ENCODE data around the gene GID8. TPM values are rescaled to one million over a fixed set of nuclear protein-coding genes. Genes with fewer than 3 reads are reported as not detected.

The GID8 gene
- total and polyA plus RNA-seq, 2 donors (not counting 3 experiments of a cell fraction or from before 2014, with no cell fraction given): 25.3 to 34.6 TPM

DNA sequence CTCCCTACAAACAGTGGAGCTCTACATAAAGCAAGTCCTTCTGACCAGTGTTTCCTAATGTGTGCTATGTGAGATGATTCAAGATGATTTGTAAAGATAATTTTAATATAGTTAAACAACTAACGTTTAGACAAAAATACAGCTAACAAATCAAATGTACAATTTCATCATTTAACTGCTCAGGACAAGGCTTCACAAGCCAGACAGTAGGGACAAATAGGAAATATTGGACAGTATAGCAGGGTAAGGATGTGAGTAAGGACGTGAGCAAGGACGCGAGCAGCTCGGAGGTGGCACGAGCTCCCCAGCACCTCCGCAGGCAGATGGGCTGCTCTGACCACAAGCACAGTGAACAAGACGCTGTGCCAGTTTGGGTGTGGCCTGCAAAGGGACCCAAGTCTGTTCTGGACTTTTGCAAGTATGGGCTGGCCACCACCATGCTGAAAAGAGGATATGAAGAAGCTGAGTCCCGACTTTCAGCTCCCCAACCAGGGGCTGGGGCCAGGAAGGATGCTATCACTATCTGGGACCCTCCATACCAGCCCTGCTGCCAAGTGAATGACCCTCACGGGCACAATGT is 26.2 kb upstream of the GID8 start:
- CTCF ChIA-PET: interaction anchor here (1.2 to 1.5 kb wide), 5 partner anchors 9 to 42 kb away, joined by 3 to 8 read pairs (median 4); no protein-coding TSS in a partner anchor
- Histone ChIP-seq H3K27me3 (ENCODE audit: control insufficient read depth in 2 of 2, insufficient read depth in 2 of 2, low read length in 2 of 2) (no peaks in the 10 kb centered on the region), H4K20me1 (replicated peaks; ENCODE audit: control insufficient read depth, extremely low read depth, insufficient read depth, low read length) (peaks cover 4% of the 10 kb centered on the region), H3K9ac (replicated peaks; ENCODE audit: extremely low read depth, insufficient read depth, low read length) (no peak overlapping the region), H2AFZ (ENCODE audit: low read depth, low read length) (no peak overlapping the region), H3K4me2 (ENCODE audit: insufficient read depth, low read length) (no peak overlapping the region), H3K27ac (ENCODE audit: insufficient read depth, low read depth, low read length) (no peak overlapping the region), H3K36me3 (ENCODE audit: control insufficient read depth in 2 of 2, extremely low read depth in 1 of 2, insufficient read depth in 2 of 2, low read length in 2 of 2) (peaks cover 23 to 43% of the 10 kb centered on the region in 2 experiments), H3K79me2 (ENCODE audit: control insufficient read depth, insufficient read depth, low read length) (peaks cover 91% of the 10 kb centered on the region), H3K9me3 (replicated peaks; ENCODE audit: control insufficient read depth, insufficient read depth, low read length) (no peaks in the 10 kb centered on the region), H3K9me1 (replicated peaks; ENCODE audit: control insufficient read depth, extremely low read depth, insufficient read depth, low read length) (no peaks in the 10 kb centered on the region), H3K4me1 (ENCODE audit: control insufficient read depth, extremely low read depth, insufficient read depth, low read length) (no peaks in the 10 kb centered on the region), H3K4me3 (replicated peaks in 1 of 3; ENCODE audit: insufficient read depth in 1 of 3, low read depth in 1 of 3, low read length in 3 of 3) (no peak overlapping the region)
- intact Hi-C loops (cut with micrococcal nuclease): no loop called here
- dilution Hi-C loops (cut with MboI; ENCODE audit: extremely low pct_ligation_motif_present, low sequenced_read_pairs): no loop called here
- DNase-seq (ENCODE audit: low read depth, low spot score): no peak
- BruUV-seq (replicated peaks): no TSS peak
- POLR2A ChIA-PET: no interaction called here
- no peak for FAIRE-seq
- no peak for TF ChIP-seq MYC (IDR thresholded peaks at IDR 0.05; ENCODE audit: low read depth, low read length)
- no peak for TF ChIP-seq EZH2 (IDR thresholded peaks at IDR 0.05; ENCODE audit: borderline replicate concordance, low read depth, low read length, severe bottlenecking)
- TF ChIP-seq, protein P1, sequence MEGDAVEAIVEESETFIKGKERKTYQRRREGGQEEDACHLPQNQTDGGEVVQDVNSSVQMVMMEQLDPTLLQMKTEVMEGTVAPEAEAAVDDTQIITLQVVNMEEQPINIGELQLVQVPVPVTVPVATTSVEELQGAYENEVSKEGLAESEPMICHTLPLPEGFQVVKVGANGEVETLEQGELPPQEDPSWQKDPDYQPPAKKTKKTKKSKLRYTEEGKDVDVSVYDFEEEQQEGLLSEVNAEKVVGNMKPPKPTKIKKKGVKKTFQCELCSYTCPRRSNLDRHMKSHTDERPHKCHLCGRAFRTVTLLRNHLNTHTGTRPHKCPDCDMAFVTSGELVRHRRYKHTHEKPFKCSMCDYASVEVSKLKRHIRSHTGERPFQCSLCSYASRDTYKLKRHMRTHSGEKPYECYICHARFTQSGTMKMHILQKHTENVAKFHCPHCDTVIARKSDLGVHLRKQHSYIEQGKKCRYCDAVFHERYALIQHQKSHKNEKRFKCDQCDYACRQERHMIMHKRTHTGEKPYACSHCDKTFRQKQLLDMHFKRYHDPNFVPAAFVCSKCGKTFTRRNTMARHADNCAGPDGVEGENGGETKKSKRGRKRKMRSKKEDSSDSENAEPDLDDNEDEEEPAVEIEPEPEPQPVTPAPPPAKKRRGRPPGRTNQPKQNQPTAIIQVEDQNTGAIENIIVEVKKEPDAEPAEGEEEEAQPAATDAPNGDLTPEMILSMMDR (IDR thresholded peaks at IDR 0.05; ENCODE audit: extremely low read depth in 1 of 2, insufficient read depth in 1 of 2, low read depth in 1 of 2, low read length in 2 of 2): no peak
- no peak for TF ChIP-seq POLR2AphosphoS5 (IDR thresholded peaks at IDR 0.05; ENCODE audit: insufficient read depth, low read depth, low read length)
- TF ChIP-seq POLR2A (IDR thresholded peaks at IDR 0.05; ENCODE audit: low read depth, low read length): no peak
- no peak for TF ChIP-seq FOS (IDR thresholded peaks at IDR 0.05; ENCODE audit: borderline replicate concordance, insufficient read depth, low read length)
- no peak for TF ChIP-seq JUN (IDR thresholded peaks at IDR 0.05; ENCODE audit: borderline replicate concordance, insufficient read depth, insufficient read length, low read depth)
